AG09309 (cell line): ENCODE measurements around the gene DSC2.

Experiments used
- DNase-seq: peaks from one replicate; pipeline ENCODE4 v3.0.0-alpha.2; 2010; ENCODE audit warnings: low read depth
- H3K4me3 ChIP-seq: 2 replicates; pipeline ENCODE4 v1.5.1; 2011; ENCODE audit warnings: mild to moderate bottlenecking, low read depth, low read length, moderate library complexity; ENCODE audit not compliant: control insufficient read depth
- TF ChIP-seq, protein P1 (sequence below): IDR thresholded peaks from 2 replicates; pipeline ENCODE4 v1.5.1; 2011; ENCODE audit warnings: mild to moderate bottlenecking, low read depth, low read length, inconsistent platforms; ENCODE audit not compliant: insufficient read depth, control insufficient read depth; ENCODE audit errors: missing control alignments

DSC2 gene

DNA sequence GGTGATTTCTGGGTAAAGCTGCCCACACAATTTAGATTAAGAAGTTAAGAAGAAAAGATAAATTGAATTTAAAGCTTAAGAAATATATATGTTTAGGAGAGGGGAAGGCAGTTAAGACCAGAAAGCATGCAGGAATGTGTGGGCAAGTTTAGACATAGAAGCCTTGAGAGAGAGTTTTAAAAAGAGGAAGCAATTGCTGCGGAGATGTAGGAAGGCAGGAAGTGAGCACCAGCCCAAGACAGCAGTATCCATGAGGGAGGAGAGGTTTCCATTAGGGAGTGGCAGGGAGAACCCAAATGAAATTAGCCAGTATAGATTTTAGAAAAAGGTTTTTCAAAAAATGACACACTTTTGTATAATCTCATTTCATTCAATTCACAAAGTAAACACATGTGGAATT is 24.3 kb downstream of the DSC2 start:
- H3K4me3 ChIP-seq: no peak overlapping the region
- DNase-seq: no peak
- TF ChIP-seq, protein P1, sequence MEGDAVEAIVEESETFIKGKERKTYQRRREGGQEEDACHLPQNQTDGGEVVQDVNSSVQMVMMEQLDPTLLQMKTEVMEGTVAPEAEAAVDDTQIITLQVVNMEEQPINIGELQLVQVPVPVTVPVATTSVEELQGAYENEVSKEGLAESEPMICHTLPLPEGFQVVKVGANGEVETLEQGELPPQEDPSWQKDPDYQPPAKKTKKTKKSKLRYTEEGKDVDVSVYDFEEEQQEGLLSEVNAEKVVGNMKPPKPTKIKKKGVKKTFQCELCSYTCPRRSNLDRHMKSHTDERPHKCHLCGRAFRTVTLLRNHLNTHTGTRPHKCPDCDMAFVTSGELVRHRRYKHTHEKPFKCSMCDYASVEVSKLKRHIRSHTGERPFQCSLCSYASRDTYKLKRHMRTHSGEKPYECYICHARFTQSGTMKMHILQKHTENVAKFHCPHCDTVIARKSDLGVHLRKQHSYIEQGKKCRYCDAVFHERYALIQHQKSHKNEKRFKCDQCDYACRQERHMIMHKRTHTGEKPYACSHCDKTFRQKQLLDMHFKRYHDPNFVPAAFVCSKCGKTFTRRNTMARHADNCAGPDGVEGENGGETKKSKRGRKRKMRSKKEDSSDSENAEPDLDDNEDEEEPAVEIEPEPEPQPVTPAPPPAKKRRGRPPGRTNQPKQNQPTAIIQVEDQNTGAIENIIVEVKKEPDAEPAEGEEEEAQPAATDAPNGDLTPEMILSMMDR: no peak

DNA sequence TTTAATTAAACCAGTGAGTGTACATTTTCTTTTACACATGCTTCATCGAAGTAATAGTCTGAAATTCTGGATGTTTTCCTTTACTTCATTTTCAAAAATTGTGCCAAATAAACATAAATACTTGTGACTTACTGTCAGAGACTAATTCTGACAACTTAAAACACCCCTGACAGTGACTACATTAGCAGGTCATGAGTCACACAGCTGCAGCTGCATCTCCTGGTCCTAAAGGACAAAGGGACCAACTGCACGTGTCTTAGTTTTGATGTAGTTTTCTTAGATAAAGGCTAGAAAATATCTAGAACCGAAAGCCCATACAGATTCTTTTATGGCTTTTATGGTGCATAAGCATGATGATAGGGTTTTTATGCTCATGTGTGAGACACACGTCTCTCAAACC is 30.0 kb downstream of the DSC2 start:
- no peak for DNase-seq
- H3K4me3 ChIP-seq: no peak overlapping the region
- TF ChIP-seq, protein P1: no peak

DNA sequence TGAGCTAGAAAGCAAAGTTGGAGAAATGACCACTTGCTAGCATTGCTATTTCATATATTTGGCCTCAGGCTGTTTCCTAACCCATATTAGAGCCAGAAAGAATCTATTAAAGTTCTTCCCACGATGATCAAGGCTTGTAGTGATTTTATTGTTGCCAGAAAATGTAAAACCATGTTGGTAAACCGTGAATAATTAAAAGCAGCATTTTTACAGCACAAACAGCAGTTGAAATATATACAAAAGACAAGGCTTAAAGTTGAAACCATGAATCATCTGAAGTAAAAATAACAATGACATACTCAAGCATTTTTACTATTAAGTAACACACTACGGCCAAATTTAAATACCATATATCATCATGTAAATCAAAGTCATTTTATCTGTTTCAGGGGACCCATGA is 32.0 kb downstream of the DSC2 start:
- no peak overlapping the region for H3K4me3 ChIP-seq
- no peak for DNase-seq
- TF ChIP-seq, protein P1: no peak

DNA sequence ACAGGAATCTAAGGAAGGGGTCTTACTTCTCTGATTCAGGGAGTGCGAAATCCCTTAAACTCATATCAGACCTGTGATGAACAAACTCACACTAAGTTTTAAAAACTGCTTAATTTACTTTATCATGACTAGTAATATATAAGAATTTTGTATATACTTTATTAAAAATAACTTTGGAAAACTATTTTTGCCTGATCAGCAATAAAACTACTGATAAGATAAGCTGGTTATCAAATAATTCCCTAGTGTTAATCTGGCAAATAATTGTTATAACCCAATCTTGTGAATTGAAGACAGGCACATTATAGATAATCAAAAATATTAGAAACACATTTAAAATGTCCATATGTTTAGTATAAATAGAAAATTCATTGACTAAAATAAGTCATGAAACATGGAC is 36.0 kb downstream of the DSC2 start:
- no peak overlapping the region for H3K4me3 ChIP-seq
- TF ChIP-seq, protein P1: no peak
- no peak for DNase-seq

DNA sequence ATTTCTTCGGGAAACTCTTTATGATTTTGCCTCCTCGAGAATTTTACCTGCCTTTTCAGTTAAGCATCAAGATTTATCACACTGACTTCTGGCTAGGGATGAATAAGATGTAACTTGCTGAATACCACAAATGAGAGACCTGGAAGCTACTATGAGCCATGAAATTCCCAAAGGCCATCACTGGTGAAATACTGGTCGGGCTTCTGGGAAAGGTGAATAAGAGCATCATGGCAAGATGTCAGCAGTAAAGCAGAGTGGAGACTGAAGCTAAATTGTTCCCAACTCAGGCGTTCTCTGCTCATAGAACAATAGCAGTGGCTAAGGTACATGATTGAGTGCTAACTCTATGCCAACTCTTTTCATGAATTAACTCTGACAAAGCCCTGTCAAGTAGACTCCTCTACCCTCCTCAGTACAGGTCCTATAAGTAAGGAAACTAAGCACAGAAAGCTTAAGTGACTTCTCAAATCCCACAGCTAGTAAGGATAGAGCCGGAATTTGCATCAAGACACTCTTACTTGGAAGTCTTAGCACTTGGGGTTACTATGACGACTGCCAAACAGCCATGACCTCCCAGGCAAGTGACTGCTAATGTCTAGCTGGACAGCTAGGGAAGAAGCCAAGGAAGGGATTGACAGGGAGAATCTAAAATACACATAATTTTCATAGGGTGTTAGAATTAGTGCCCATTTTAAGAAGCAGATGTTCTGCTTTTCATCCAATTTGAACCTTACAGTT is 37.0 kb downstream of the DSC2 start:
- TF ChIP-seq, protein P1: no peak
- no peak for DNase-seq
- H3K4me3 ChIP-seq: no peak overlapping the region

DNA sequence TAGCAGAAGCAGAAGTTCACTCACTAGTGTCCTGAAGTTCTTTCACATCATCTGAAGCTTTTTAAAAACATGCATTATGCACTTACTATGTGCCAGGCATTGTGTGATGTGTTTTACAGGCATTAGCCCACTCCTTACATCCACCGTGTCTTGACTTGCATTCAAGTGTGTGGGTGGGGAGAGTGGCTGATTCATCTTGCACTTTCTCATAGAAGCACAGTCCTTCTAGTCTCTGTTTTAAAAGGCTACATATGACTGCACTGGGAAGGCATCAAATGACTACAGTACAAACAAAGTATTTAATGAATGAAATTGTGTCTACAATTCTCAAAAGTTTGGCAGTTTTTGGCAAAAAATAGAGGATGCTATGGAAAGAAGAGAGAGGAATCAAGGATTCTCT is 38.1 kb downstream of the DSC2 start:
- DNase-seq: no peak
- TF ChIP-seq, protein P1: no peak
- H3K4me3 ChIP-seq: no peak overlapping the region
